HCT116 (cell line): ENCODE measurements around the gene DERA.

Experiments
- CBX3 ChIP-seq: IDR thresholded peaks from 2 replicates; pipeline ENCODE4 v1.6.1; 2012; ENCODE audit warnings: low read depth
- ELF1 ChIP-seq: IDR thresholded peaks from 2 replicates; pipeline ENCODE4 v1.6.1; 2012; ENCODE audit warnings: low read depth, borderline replicate concordance
- SRF ChIP-seq: IDR thresholded peaks from 2 replicates; pipeline ENCODE4 v1.6.1; 2012; ENCODE audit warnings: low read depth
- TF ChIP-seq, protein P1 (sequence below), 3 experiments: fragments of 200-600 bp in 1 of 3; sonication (generic) in 1 of 3; IDR thresholded peaks in 2 of 3; conservative IDR thresholded peaks in 1 of 3; 2 replicates each; pipeline ENCODE4 v1.5.1; 2012 to 2017; ENCODE audit warnings: low read depth in 2 of 3, low read length in 2 of 3, antibody characterized with exemption in 1 of 3, borderline replicate concordance in 1 of 3, control low read depth in 1 of 3, mild to moderate bottlenecking in 1 of 3, mixed read lengths in 1 of 3, mixed run types in 1 of 3, moderate library complexity in 1 of 3; ENCODE audit not compliant: insufficient read depth in 1 of 3

DNA sequence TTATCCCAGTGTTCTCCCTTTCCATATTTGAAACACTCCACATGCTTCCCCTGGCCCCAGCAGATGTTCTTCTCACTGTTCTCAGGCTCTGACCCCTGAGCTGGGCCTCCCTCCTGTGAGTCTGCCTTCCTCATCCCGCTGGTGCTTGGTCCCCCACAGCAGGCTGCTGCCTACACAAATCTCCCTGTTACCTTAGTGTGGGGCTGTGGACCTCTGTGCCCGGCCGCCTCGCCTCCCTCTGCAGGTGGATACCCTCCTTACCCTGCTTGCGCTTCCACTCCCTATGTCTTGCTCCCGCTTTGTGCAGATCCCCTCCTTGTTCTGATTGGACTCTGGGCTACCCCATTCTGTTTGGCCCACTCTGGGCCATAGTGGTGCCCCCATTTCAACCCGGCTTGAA is 6.9 kb downstream of the DERA start:
- TF ChIP-seq ELF1 (no peak), SRF (no peak), CBX3 (no peak)
- TF ChIP-seq, protein P1, sequence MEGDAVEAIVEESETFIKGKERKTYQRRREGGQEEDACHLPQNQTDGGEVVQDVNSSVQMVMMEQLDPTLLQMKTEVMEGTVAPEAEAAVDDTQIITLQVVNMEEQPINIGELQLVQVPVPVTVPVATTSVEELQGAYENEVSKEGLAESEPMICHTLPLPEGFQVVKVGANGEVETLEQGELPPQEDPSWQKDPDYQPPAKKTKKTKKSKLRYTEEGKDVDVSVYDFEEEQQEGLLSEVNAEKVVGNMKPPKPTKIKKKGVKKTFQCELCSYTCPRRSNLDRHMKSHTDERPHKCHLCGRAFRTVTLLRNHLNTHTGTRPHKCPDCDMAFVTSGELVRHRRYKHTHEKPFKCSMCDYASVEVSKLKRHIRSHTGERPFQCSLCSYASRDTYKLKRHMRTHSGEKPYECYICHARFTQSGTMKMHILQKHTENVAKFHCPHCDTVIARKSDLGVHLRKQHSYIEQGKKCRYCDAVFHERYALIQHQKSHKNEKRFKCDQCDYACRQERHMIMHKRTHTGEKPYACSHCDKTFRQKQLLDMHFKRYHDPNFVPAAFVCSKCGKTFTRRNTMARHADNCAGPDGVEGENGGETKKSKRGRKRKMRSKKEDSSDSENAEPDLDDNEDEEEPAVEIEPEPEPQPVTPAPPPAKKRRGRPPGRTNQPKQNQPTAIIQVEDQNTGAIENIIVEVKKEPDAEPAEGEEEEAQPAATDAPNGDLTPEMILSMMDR (IDR thresholded peaks at IDR 0.05 in 2 of 3, conservative IDR thresholded peaks at IDR 0.05 in 1 of 3; ENCODE audit: borderline replicate concordance in 1 of 3, insufficient read depth in 1 of 3, low read depth in 2 of 3, low read length in 2 of 3) = no peak
